ENCODE measurements around the gene FBF1. TPM values are rescaled to one million over a fixed set of nuclear protein-coding genes. Genes with fewer than 3 reads are reported as not detected.

Gene FBF1
- total and polyA plus RNA-seq, 9 of the 15 experiments (the other 6 are each of a cell fraction or from before 2014, with no cell fraction given), result 0.46 to 14.9 (median 7.5) TPM

DNA sequence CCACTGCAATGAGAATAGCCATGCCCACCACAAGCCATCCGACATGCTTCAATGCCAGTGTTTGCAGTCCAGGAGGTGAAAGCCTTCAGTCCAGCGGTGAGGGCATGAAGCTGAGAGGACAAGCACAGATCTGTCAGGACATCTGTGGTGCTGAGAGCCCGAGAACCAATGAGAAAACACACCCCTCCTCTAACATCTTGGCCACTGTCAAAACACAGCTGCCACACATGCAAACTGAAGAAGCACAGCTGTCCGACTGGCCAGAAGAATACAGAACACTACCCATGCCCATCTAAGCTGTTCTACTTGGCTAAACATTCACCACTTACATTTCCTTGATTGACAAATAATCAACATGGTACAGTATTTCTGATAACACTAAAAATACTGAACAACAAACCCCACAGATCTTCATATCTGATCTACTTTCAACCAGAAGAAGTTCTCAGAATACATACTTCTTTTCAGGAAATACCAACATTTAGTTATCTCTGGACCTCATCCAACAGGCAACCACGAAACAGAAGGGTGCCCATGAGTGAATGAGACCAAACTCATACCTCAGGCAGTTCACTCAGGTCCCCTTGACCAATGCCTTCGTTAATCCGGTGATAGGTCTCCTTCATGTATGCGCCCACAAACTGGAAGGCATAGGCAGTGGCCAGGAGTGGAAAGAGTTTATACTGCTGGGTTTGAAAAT lies 10.2 kb upstream of the FBF1 start (continued):
- TF ChIP-seq, protein P1, sequence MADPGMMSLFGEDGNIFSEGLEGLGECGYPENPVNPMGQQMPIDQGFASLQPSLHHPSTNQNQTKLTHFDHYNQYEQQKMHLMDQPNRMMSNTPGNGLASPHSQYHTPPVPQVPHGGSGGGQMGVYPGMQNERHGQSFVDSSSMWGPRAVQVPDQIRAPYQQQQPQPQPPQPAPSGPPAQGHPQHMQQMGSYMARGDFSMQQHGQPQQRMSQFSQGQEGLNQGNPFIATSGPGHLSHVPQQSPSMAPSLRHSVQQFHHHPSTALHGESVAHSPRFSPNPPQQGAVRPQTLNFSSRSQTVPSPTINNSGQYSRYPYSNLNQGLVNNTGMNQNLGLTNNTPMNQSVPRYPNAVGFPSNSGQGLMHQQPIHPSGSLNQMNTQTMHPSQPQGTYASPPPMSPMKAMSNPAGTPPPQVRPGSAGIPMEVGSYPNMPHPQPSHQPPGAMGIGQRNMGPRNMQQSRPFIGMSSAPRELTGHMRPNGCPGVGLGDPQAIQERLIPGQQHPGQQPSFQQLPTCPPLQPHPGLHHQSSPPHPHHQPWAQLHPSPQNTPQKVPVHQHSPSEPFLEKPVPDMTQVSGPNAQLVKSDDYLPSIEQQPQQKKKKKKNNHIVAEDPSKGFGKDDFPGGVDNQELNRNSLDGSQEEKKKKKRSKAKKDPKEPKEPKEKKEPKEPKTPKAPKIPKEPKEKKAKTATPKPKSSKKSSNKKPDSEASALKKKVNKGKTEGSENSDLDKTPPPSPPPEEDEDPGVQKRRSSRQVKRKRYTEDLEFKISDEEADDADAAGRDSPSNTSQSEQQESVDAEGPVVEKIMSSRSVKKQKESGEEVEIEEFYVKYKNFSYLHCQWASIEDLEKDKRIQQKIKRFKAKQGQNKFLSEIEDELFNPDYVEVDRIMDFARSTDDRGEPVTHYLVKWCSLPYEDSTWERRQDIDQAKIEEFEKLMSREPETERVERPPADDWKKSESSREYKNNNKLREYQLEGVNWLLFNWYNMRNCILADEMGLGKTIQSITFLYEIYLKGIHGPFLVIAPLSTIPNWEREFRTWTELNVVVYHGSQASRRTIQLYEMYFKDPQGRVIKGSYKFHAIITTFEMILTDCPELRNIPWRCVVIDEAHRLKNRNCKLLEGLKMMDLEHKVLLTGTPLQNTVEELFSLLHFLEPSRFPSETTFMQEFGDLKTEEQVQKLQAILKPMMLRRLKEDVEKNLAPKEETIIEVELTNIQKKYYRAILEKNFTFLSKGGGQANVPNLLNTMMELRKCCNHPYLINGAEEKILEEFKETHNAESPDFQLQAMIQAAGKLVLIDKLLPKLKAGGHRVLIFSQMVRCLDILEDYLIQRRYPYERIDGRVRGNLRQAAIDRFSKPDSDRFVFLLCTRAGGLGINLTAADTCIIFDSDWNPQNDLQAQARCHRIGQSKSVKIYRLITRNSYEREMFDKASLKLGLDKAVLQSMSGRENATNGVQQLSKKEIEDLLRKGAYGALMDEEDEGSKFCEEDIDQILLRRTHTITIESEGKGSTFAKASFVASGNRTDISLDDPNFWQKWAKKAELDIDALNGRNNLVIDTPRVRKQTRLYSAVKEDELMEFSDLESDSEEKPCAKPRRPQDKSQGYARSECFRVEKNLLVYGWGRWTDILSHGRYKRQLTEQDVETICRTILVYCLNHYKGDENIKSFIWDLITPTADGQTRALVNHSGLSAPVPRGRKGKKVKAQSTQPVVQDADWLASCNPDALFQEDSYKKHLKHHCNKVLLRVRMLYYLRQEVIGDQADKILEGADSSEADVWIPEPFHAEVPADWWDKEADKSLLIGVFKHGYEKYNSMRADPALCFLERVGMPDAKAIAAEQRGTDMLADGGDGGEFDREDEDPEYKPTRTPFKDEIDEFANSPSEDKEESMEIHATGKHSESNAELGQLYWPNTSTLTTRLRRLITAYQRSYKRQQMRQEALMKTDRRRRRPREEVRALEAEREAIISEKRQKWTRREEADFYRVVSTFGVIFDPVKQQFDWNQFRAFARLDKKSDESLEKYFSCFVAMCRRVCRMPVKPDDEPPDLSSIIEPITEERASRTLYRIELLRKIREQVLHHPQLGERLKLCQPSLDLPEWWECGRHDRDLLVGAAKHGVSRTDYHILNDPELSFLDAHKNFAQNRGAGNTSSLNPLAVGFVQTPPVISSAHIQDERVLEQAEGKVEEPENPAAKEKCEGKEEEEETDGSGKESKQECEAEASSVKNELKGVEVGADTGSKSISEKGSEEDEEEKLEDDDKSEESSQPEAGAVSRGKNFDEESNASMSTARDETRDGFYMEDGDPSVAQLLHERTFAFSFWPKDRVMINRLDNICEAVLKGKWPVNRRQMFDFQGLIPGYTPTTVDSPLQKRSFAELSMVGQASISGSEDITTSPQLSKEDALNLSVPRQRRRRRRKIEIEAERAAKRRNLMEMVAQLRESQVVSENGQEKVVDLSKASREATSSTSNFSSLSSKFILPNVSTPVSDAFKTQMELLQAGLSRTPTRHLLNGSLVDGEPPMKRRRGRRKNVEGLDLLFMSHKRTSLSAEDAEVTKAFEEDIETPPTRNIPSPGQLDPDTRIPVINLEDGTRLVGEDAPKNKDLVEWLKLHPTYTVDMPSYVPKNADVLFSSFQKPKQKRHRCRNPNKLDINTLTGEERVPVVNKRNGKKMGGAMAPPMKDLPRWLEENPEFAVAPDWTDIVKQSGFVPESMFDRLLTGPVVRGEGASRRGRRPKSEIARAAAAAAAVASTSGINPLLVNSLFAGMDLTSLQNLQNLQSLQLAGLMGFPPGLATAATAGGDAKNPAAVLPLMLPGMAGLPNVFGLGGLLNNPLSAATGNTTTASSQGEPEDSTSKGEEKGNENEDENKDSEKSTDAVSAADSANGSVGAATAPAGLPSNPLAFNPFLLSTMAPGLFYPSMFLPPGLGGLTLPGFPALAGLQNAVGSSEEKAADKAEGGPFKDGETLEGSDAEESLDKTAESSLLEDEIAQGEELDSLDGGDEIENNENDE (IDR thresholded peaks at IDR 0.05; ENCODE audit: low read depth, low read length), result no peak
